Mucosa of descending colon (tissue), 3 donors: ENCODE data around the gene TMEM164. TPM values are rescaled to one million over a fixed set of nuclear protein-coding genes. Genes with fewer than 3 reads are reported as not detected.

Experiments used
- ATAC-seq: fragments of 200-7000 bp; cut with Tn5 transposase; one replicate; pipeline ENCODE4 v1.9.1; 2020; ENCODE audit warnings: mild to moderate bottlenecking, moderate library complexity
- DNase-seq, 3 donors: peaks; one replicate each; pipeline ENCODE4 v3.0.0-alpha.2; 2020
- H3K36me3 ChIP-seq: fragments of 200-600 bp; one replicate; pipeline ENCODE4 v1.8.0; 2021; ENCODE audit warnings: low read depth, mild to moderate bottlenecking
- H3K4me1 ChIP-seq: fragments of 200-600 bp; one replicate; pipeline ENCODE4 v1.8.0; 2021; ENCODE audit warnings: low read depth, mild to moderate bottlenecking
- H3K4me3 ChIP-seq: fragments of 200-600 bp; one replicate; pipeline ENCODE4 v1.8.0; 2021; ENCODE audit warnings: mild to moderate bottlenecking
- H3K9me3 ChIP-seq: fragments of 200-600 bp; one replicate; pipeline ENCODE4 v1.8.0; 2021; ENCODE audit warnings: mild to moderate bottlenecking
- CTCF ChIP-seq: fragments of 200-600 bp; IDR thresholded peaks from one replicate; pipeline ENCODE4 v1.8.0; 2022; ENCODE audit warnings: antibody characterized with exemption, mild to moderate bottlenecking
- intact Hi-C, 2 donors: fragments of 100-400 bp; cut with DNase I in 1 of 2; cut with micrococcal nuclease in 1 of 2; formaldehyde crosslinking; loops; one replicate each; pipeline versions ENCODE4 v1.11.0 to v1.11.1; 2022; cut with DNase I, micrococcal nuclease
- microRNA-seq: library from miRNA; unstranded; fragments of <30 nt; microRNA quantifications from one replicate; pipeline ENCODE4, GENCODE V29; 2019
- total RNA-seq, 3 donors: library from RNA; stranded (reverse); fragmentation: NEBNext Ultra II Directional in 2 of 3; extraction: Animal tissue kit (Norgen Biotek cat#: 25700) in 2 of 3; gene quantifications; one replicate each; pipeline versions ENCODE4 v1.2.1 to v1.2.4, GENCODE V29; 2021 to 2023
- donor health status: DM: no; HTN: no; CAD: no; lungs with moderate emphysema.
- donor health status: DM: no; HTN: no; CAD: no.
- donor health status: DM: no; HTN: yes; CAD: no.

TMEM164 gene
- total RNA-seq, 3 donors from 2014 or later, result 58.6 to 103 (median 95.4) TPM

GRCh38 chrX:110222497-110223257 lies 219.8 kb downstream of the TMEM164 start:
- ATAC-seq (no peak), DNase-seq (no peak)
- Histone ChIP-seq H3K4me3 (no peak overlapping the region), H3K9me3 (no peaks in the 10 kb centered on the region), H3K36me3 (no peaks in the 10 kb centered on the region), H3K4me1 (no peaks in the 10 kb centered on the region)
- intact Hi-C loops, result no loop called here
- TF ChIP-seq CTCF, result no peak

- Histone ChIP-seq H3K36me3 (no peaks in the 10 kb centered on the region), H3K4me1 (no peaks in the 10 kb centered on the region), H3K9me3 (no peaks in the 10 kb centered on the region), H3K4me3 (no peak overlapping the region)
- intact Hi-C loops, result no loop called here
- ATAC-seq, result no peak
- no peak for TF ChIP-seq CTCF
- no peak for DNase-seq
These were observed 222.2 kb downstream of the TMEM164 start for GRCh38 chrX:110224926-110225617.

GRCh38 chrX:110226931-110227330 lies 224.0 kb downstream of the TMEM164 start:
- H3K9me3 ChIP-seq, result no peaks in the 10 kb centered on the region
- no peaks in the 10 kb centered on the region for H3K36me3 ChIP-seq
- H3K4me1 ChIP-seq, result no peaks in the 10 kb centered on the region
- DNase-seq (no peak), ATAC-seq (no peak)
- H3K4me3 ChIP-seq, result no peak overlapping the region
- TF ChIP-seq CTCF, result no peak
- intact Hi-C loops, result no loop called here

Small RNA genes lying within 50 kb of the gene (microRNA-seq; reads per million reads assigned to microRNA genes)
- gene MIR3978 (not detected), gene MIR652 (1,365 reads per million, percentile 84 among the genes with 10 or more reads in this experiment)
